GF-D8 (cell line): ENCODE measurements around the gene RNF149.

ENCODE experiments used
- DNase-seq: peaks from one replicate; lab custom pipeline; 2025; lab: John Stamatoyannopoulos, UW

Gene RNF149

DNA sequence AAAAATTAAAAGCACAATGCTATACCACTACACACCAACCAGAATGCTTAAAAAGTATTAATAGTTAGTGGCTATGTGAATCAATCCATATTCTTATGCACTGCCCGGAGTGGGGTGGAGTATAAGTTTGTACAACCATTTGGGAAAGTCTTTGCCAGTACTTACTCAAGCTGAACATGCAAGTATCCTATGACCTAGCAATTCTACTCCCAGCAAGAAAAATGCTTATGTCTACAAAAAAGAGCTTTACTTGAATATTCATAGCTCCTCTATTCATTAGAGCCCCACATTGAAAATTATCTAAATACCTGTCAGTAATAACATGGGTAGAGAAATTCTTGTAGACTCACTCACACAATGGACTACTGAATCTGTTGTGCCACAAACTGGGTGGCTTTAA is 77.3 kb downstream of the RNF149 start:
- no peak for DNase-seq

DNA sequence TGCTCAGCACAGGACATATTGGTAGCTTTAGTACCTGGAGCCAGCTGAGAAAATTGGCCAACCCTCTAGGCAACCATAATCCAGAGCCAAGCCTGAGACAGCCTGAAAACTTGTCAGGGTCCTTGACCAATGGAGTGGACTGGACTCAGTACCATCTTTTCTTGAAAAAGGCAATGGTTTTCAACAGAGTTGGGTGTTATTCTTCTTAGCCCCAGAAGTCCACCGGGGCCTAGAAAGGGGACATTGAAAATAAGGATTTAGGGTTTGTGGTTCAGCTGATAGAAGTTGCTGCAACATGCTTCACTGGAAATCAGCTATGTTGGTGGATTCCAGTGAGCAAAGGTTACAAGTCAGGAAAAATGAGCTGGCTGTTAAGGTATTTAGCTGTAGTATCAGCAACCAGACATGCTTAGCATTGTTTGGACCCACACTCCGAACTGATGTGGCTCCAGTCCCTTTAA is 77.9 kb downstream of the RNF149 start:
- DNase-seq = no peak
